Neuronal stem cell (in vitro differentiated cells): Measurements from ENCODE around the gene PCDHA12.

ENCODE experiments used
- DNase-seq: peaks from one replicate; pipeline ENCODE4 v3.0.0-alpha.2; 2013; ENCODE audit warnings: low spot score
- H2AFZ ChIP-seq: one replicate; pipeline ENCODE4 v1.6.1; 2013; ENCODE audit warnings: mild to moderate bottlenecking, low read length, inconsistent platforms
- H2AK5ac ChIP-seq: 2 replicates; pipeline ENCODE4 v1.6.1; 2013; ENCODE audit warnings: low read depth, mild to moderate bottlenecking, inconsistent platforms, low read length, moderate library complexity, mixed read lengths
- H2BK120ac ChIP-seq: 2 replicates; pipeline ENCODE4 v1.6.1; 2013; ENCODE audit warnings: low read depth, mild to moderate bottlenecking, inconsistent platforms, low read length, moderate library complexity, mixed read lengths
- H2BK12ac ChIP-seq: one replicate; pipeline ENCODE4 v1.6.1; 2013; ENCODE audit warnings: low read length, inconsistent platforms
- H2BK15ac ChIP-seq: 2 replicates; pipeline ENCODE4 v1.6.1; 2013; ENCODE audit warnings: mild to moderate bottlenecking, low read length, inconsistent platforms, mixed read lengths
- H2BK5ac ChIP-seq: one replicate; pipeline ENCODE4 v1.6.1; 2013; ENCODE audit warnings: inconsistent platforms, mild to moderate bottlenecking, low read length, moderate library complexity
- H3K14ac ChIP-seq: one replicate; pipeline ENCODE4 v1.6.1; 2013; ENCODE audit warnings: low read length, inconsistent platforms
- H3K18ac ChIP-seq: 2 replicates; pipeline ENCODE4 v1.6.1; 2013; ENCODE audit warnings: low read length, inconsistent platforms
- H3K23ac ChIP-seq: 2 replicates; pipeline ENCODE4 v1.6.1; 2013; ENCODE audit warnings: low read depth, mild to moderate bottlenecking, mixed read lengths, low read length, inconsistent platforms; ENCODE audit not compliant: poor library complexity
- H3K27ac ChIP-seq: replicated peaks from 3 replicates; pipeline ENCODE4 v1.5.1; 2013; ENCODE audit warnings: low read length, inconsistent platforms
- H3K27me3 ChIP-seq, 3 experiments: 2 replicates each; pipeline ENCODE4 v1.6.1; 2013; ENCODE audit warnings: low read length in 3 of 3, mild to moderate bottlenecking in 2 of 3, inconsistent platforms in 1 of 3, low read depth in 1 of 3, mixed read lengths in 1 of 3, moderate library complexity in 1 of 3; ENCODE audit not compliant: control insufficient read depth in 3 of 3, insufficient read depth in 3 of 3
- H3K36me3 ChIP-seq, 2 donors: replicated peaks in 1 of 2; 2 replicates each; pipeline ENCODE4 v1.6.1; 2013; ENCODE audit warnings: low read length in 2 of 2; ENCODE audit not compliant: control insufficient read depth in 2 of 2, insufficient read depth in 2 of 2
- H3K4ac ChIP-seq: 2 replicates; pipeline ENCODE4 v1.6.1; 2013; ENCODE audit warnings: inconsistent platforms, mild to moderate bottlenecking, low read length, moderate library complexity
- H3K4me1 ChIP-seq, 2 donors: 1 replicate in 1 of 2; 2 replicates in 1 of 2; pipeline ENCODE4 v1.6.1; 2013; ENCODE audit warnings: low read length in 2 of 2, low read depth in 1 of 2; ENCODE audit not compliant: control insufficient read depth in 2 of 2, insufficient read depth in 1 of 2
- H3K4me2 ChIP-seq: one replicate; pipeline ENCODE4 v1.6.1; 2013; ENCODE audit warnings: mild to moderate bottlenecking, low read length, inconsistent platforms; ENCODE audit not compliant: insufficient read depth, poor library complexity, severe bottlenecking
- H3K4me3 ChIP-seq, 2 donors: 2 replicates each; pipeline ENCODE4 v1.5.1; 2013; ENCODE audit warnings: low read length in 2 of 2, mild to moderate bottlenecking in 2 of 2, inconsistent platforms in 1 of 2, moderate library complexity in 1 of 2
- H3K79me1 ChIP-seq: one replicate; pipeline ENCODE4 v1.6.1; 2013; ENCODE audit warnings: low read depth, mild to moderate bottlenecking, inconsistent platforms, low read length, moderate library complexity
- H3K9ac ChIP-seq: one replicate; pipeline ENCODE4 v1.6.1; 2013; ENCODE audit warnings: mild to moderate bottlenecking, low read depth, low read length, inconsistent platforms; ENCODE audit not compliant: poor library complexity
- H3K9me3 ChIP-seq, 2 donors: replicated peaks in 1 of 2; 2 replicates each; pipeline versions ENCODE3 to v1.6.1; 2013; ENCODE audit warnings: low read length in 2 of 2, mild to moderate bottlenecking in 2 of 2, inconsistent platforms in 1 of 2, low read depth in 1 of 2, mixed read lengths in 1 of 2, moderate library complexity in 1 of 2; ENCODE audit not compliant: control insufficient read depth in 2 of 2, insufficient read depth in 1 of 2
- H4K8ac ChIP-seq: one replicate; pipeline ENCODE4 v1.6.1; 2013; ENCODE audit warnings: low read depth, mild to moderate bottlenecking, inconsistent platforms, low read length, moderate library complexity
- H4K91ac ChIP-seq: one replicate; pipeline ENCODE4 v1.6.1; 2013; ENCODE audit warnings: low read length, low read depth, mild to moderate bottlenecking, inconsistent platforms; ENCODE audit not compliant: poor library complexity
- WGBS, 2 donors: extraction: QIAGEN DNeasy Blood & Tissue Kit; methylation state at CpG; one replicate each; pipeline ENCODE4 v1.1.7; 2013; ENCODE audit warnings: missing lambda C conversion rate in 2 of 2, mixed read lengths in 1 of 2; ENCODE audit not compliant: insufficient read length in 2 of 2, insufficient replicate concordance in 1 of 2; ENCODE audit errors: extremely low coverage in 2 of 2; 5-methylcytosine and 5-hydroxymethylcytosine counted together

The PCDHA12 gene

GRCh38 chr5:140857177-140857986, 17.7 kb upstream of the PCDHA12 start:
- Histone ChIP-seq H3K4me3 (no peak overlapping the region), H3K4me2 (no peak overlapping the region), H3K23ac (no peak overlapping the region), H2BK12ac (no peak overlapping the region), H2AFZ (no peak overlapping the region), H4K8ac (no peak overlapping the region), H3K79me1 (peaks cover 4% of the 10 kb centered on the region), H3K9me3 (peaks cover 16 to 48% of the 10 kb centered on the region in 2 donors), H3K18ac (no peak overlapping the region), H3K4me1 (no peaks in the 10 kb centered on the region), H3K27ac (no peak overlapping the region), H2BK120ac (no peak overlapping the region), H4K91ac (no peak overlapping the region), H2AK5ac (no peak overlapping the region), H3K9ac (no peak overlapping the region), H3K14ac (no peak overlapping the region), H2BK5ac (no peak overlapping the region), H2BK15ac (no peak overlapping the region), H3K36me3 (peaks cover 3 to 25% of the 10 kb centered on the region in 2 donors), H3K27me3 (no peaks in the 10 kb centered on the region), H3K4ac (no peak overlapping the region)
- WGBS, 2 donors, result no CpG with 5 or more reads among the region's 94 CpGs
- no peak for DNase-seq

GRCh38 chr5:140857987-140858240, 17.2 kb upstream of the PCDHA12 start:
- Histone ChIP-seq H4K8ac (no peak overlapping the region), H2AK5ac (no peak overlapping the region), H3K4ac (no peak overlapping the region), H3K27me3 (no peaks in the 10 kb centered on the region), H2BK120ac (no peak overlapping the region), H3K14ac (no peak overlapping the region), H3K9me3 (peaks cover 22 to 53% of the 10 kb centered on the region in 2 donors), H3K9ac (no peak overlapping the region), H3K4me2 (no peak overlapping the region), H3K79me1 (peaks cover 4% of the 10 kb centered on the region), H3K23ac (no peak overlapping the region), H2AFZ (no peak overlapping the region), H2BK12ac (no peak overlapping the region), H2BK15ac (no peak overlapping the region), H3K4me3 (no peak overlapping the region), H3K4me1 (no peaks in the 10 kb centered on the region), H3K18ac (no peak overlapping the region), H3K27ac (no peak overlapping the region), H4K91ac (no peak overlapping the region), H3K36me3 (peaks cover 9 to 30% of the 10 kb centered on the region in 2 donors), H2BK5ac (no peak overlapping the region)
- no peak for DNase-seq
- WGBS, 2 donors, result no CpG with 5 or more reads among the region's 22 CpGs

GRCh38 chr5:140862441-140863295, 12.4 kb upstream of the PCDHA12 start:
- no peak overlapping the region for H2BK120ac ChIP-seq
- no peak overlapping the region for H3K9ac ChIP-seq
- no peak overlapping the region for H3K14ac ChIP-seq
- no peak overlapping the region for H2BK5ac ChIP-seq
- no peak for DNase-seq
- no peak overlapping the region for H3K4me3 ChIP-seq
- no peak overlapping the region for H3K4ac ChIP-seq
- peak overlapping the region; percentile 10 for H2BK12ac ChIP-seq
- H3K9me3 ChIP-seq, result peaks cover 25 to 46% of the 10 kb centered on the region in 2 donors
- H2AFZ ChIP-seq, result no peak overlapping the region
- H3K27me3 ChIP-seq, result no peaks in the 10 kb centered on the region
- peak overlapping the region; percentile 72 for H4K91ac ChIP-seq
- H3K18ac ChIP-seq, result no peak overlapping the region
- H2BK15ac ChIP-seq, result no peak overlapping the region
- no peak overlapping the region for H3K27ac ChIP-seq
- H2AK5ac ChIP-seq, result no peak overlapping the region
- H3K23ac ChIP-seq, result peak overlapping the region; percentile 90
- no peaks in the 10 kb centered on the region for H3K4me1 ChIP-seq
- no peak overlapping the region for H4K8ac ChIP-seq
- no CpG with 5 or more reads among the region's 76 CpGs for WGBS, 2 donors
- H3K36me3 ChIP-seq, result peaks cover 12 to 22% of the 10 kb centered on the region in 2 donors
- peaks cover 4% of the 10 kb centered on the region for H3K79me1 ChIP-seq
- no peak overlapping the region for H3K4me2 ChIP-seq
